HepG2 (cell line): ENCODE data around the gene MAN1C1. TPM values are rescaled to one million over a fixed set of nuclear protein-coding genes. Genes with fewer than 3 reads are reported as not detected.
A peak's percentile ranks its signal among the peaks of the same experiment; 100 is the strongest.

Experiments used
- ATAC-seq: fragments of 200-7000 bp; cut with Tn5 transposase; 3 replicates; pipeline ENCODE4 v1.9.1; 2020; ENCODE audit warnings: mild to moderate bottlenecking, moderate library complexity
- BruUV-seq: library from RNA; stranded (reverse); fragments of 400-500 nt; replicated peaks from 2 replicates; lab custom pipeline; 2021; lab: Mats Ljungman, UMichigan
- CTCF ChIA-PET: fragments of 300-600 bp; formaldehyde crosslinking; extraction: SDS; loops from one replicate; lab custom pipeline; 2021; ENCODE audit warnings: low total read pairs, inconsistent platforms, low intra/inter-chr PET ratio; lab: Yijun Ruan, JAX
- POLR2A ChIA-PET: fragments of 350-600 bp; sonication (Branson Sonifier 250); formaldehyde crosslinking; loops from one replicate; lab custom pipeline; 2020; ENCODE audit warnings: antibody characterized with exemption, inconsistent platforms; lab: Yijun Ruan, JAX
- DNase-seq: peaks from one replicate; pipeline ENCODE4 v3.0.0-alpha.2; 2015; ENCODE audit warnings: low spot score
- FAIRE-seq: peaks from 3 replicates; lab custom pipeline; 2011; peaks lifted over from hg19 to GRCh38; lab: Jason Lieb, UNC
- H2AFZ ChIP-seq: one replicate; pipeline ENCODE4 v1.6.1; 2011; ENCODE audit warnings: low read length, inconsistent platforms
- H3K27ac ChIP-seq: fragments of 300-600 bp; 3 replicates; pipeline ENCODE4 v1.8.0; 2011; ENCODE audit warnings: mixed run types, mild to moderate bottlenecking, mixed read lengths, low read length, inconsistent platforms; ENCODE audit not compliant: insufficient read depth; ENCODE audit errors: extremely low read length
- H3K27me3 ChIP-seq, 2 experiments: fragments of 200-600 bp in 1 of 2; 2 replicates in 1 of 2; 3 replicates in 1 of 2; pipeline versions ENCODE4 v1.6.0 to v1.8.0; 2011; ENCODE audit warnings: low read length in 2 of 2, mild to moderate bottlenecking in 2 of 2, moderate library complexity in 2 of 2, inconsistent platforms in 1 of 2; ENCODE audit not compliant: insufficient read depth in 2 of 2, control insufficient read depth in 1 of 2
- H3K36me3 ChIP-seq, 2 experiments: fragments of 200-600 bp in 1 of 2; replicated peaks in 1 of 2; 2 replicates in 1 of 2; 3 replicates in 1 of 2; pipeline versions ENCODE4 v1.5.1 to v1.8.0; 2011; ENCODE audit warnings: low read length in 2 of 2, inconsistent platforms in 1 of 2; ENCODE audit not compliant: insufficient read depth in 2 of 2, control insufficient read depth in 1 of 2
- H3K4me1 ChIP-seq: 2 replicates; pipeline ENCODE4 v1.5.1; 2012; ENCODE audit warnings: low read length, inconsistent platforms; ENCODE audit not compliant: insufficient read depth
- H3K4me2 ChIP-seq: 2 replicates; pipeline ENCODE4 v1.6.0; 2011; ENCODE audit warnings: low read depth, low read length, inconsistent platforms
- H3K4me3 ChIP-seq, 3 experiments: fragments of 200-600 bp in 1 of 3; sonication (generic), shearing (Covaris generic) in 1 of 3; replicated peaks in 1 of 3; 2 replicates each; pipeline ENCODE4 v1.5.1; 2011 to 2016; ENCODE audit warnings: low read length in 3 of 3, inconsistent platforms in 2 of 3, low read depth in 2 of 3, mild to moderate bottlenecking in 2 of 3, control low read depth in 1 of 3, mixed read lengths in 1 of 3; ENCODE audit not compliant: insufficient read depth in 1 of 3
- H3K79me2 ChIP-seq: one replicate; pipeline ENCODE4 v1.6.1; 2011; ENCODE audit warnings: low read length, inconsistent platforms; ENCODE audit not compliant: insufficient read depth
- H3K9ac ChIP-seq: 2 replicates; pipeline ENCODE4 v1.6.0; 2011; ENCODE audit warnings: mild to moderate bottlenecking, low read depth, low read length, inconsistent platforms; ENCODE audit not compliant: insufficient read depth
- H3K9me3 ChIP-seq: 2 replicates; pipeline ENCODE4 v1.5.1; 2012; ENCODE audit warnings: mild to moderate bottlenecking, low read length
- H4K20me1 ChIP-seq: 2 replicates; pipeline ENCODE4 v1.6.0; 2011; ENCODE audit warnings: inconsistent platforms, mild to moderate bottlenecking, low read length, moderate library complexity; ENCODE audit not compliant: insufficient read depth
- LRRFIP1 ChIP-seq: sonication (generic); formaldehyde crosslinking; conservative IDR thresholded peaks from 2 replicates; pipeline ENCODE4 v1.4.0; 2020; ENCODE audit warnings: missing genetic modification reagents
- MIER2 ChIP-seq: IDR thresholded peaks from 2 replicates; pipeline ENCODE4 v1.6.1; 2016; ENCODE audit warnings: missing biosample characterization, missing genetic modification reagents
- PAXIP1 ChIP-seq: sonication (generic); formaldehyde crosslinking; conservative IDR thresholded peaks from 2 replicates; pipeline ENCODE4 v1.4.0; 2020; ENCODE audit warnings: mild to moderate bottlenecking, missing genetic modification reagents, moderate library complexity
- RBM39 ChIP-seq: fragments of 200-400 bp; formaldehyde crosslinking; IDR thresholded peaks from one replicate; pipeline ENCODE4 v1.6.1; 2018; ENCODE audit warnings: antibody characterized with exemption, mild to moderate bottlenecking, low read depth, low read length; ENCODE audit not compliant: poor library complexity, severe bottlenecking
- TARDBP ChIP-seq: sonication (generic); formaldehyde crosslinking; IDR thresholded peaks from 2 replicates; pipeline ENCODE4 v1.8.0; 2022; ENCODE audit warnings: mild to moderate bottlenecking, missing genetic modification reagents
- ZFP41 ChIP-seq: sonication (generic); formaldehyde crosslinking; IDR thresholded peaks from 2 replicates; pipeline ENCODE4 v1.4.0; 2020; ENCODE audit warnings: mild to moderate bottlenecking, missing genetic modification reagents, borderline replicate concordance
- ZNF383 ChIP-seq: sonication (generic); formaldehyde crosslinking; IDR thresholded peaks from 2 replicates; pipeline ENCODE4 v1.4.0; 2020; ENCODE audit warnings: missing genetic modification reagents, mild to moderate bottlenecking, borderline replicate concordance
- ZNF44 ChIP-seq: sonication (generic); formaldehyde crosslinking; IDR thresholded peaks from 2 replicates; pipeline ENCODE4 v1.5.1; 2020; ENCODE audit warnings: mild to moderate bottlenecking, missing genetic modification reagents
- ZNF567 ChIP-seq: sonication (generic); formaldehyde crosslinking; IDR thresholded peaks from 2 replicates; pipeline ENCODE4 v1.8.1; 2023; ENCODE audit warnings: mild to moderate bottlenecking, missing genetic modification reagents, borderline replicate concordance
- ZNF605 ChIP-seq: sonication (generic); formaldehyde crosslinking; IDR thresholded peaks from 2 replicates; pipeline ENCODE4 v1.8.0; 2022; ENCODE audit warnings: mild to moderate bottlenecking, missing genetic modification reagents
- ZNF850 ChIP-seq: sonication (generic); formaldehyde crosslinking; conservative IDR thresholded peaks from 2 replicates; pipeline ENCODE4 v1.9.0; 2021; ENCODE audit warnings: mild to moderate bottlenecking, missing genetic modification reagents
- WGBS: methylation state at CpG from one replicate; pipeline ENCODE4 v1.1.6; 2017; ENCODE audit warnings: low lambda C conversion rate; 5-methylcytosine and 5-hydroxymethylcytosine counted together
- in situ Hi-C: cut with HindIII; loops from 2 replicates; pipeline ENCODE4 v1.10.0; 2017; ENCODE audit warnings: low pct_unique_long_range_greater_than_20kb; ENCODE audit not compliant: extremely low pct_ligation_motif_present
- intact Hi-C: fragments of 100-400 bp; cut with micrococcal nuclease; formaldehyde crosslinking; loops from one replicate; pipeline ENCODE4 v1.10.0; 2022; ENCODE audit not compliant: unreplicated experiment
- polyA plus RNA-seq, 8 experiments: library from polyadenylated mRNA; depleted of rRNA in 3 of 8; stranded (reverse) in 7 of 8; unstranded in 1 of 8; fragments of >200 nt; fragmentation: Illumina TruSeq in 4 of 8; extraction: Trizol in 4 of 8; gene quantifications; 2 replicates each; pipeline versions ENCODE4 v1.2.1 to v1.2.3, GENCODE V29; 2011 to 2016; ENCODE audit warnings: low read depth in 4 of 8, missing spikeins in 1 of 8, mixed read lengths in 1 of 8; ENCODE audit not compliant: insufficient read depth in 1 of 8
- total RNA-seq, 5 experiments: library from RNA; depleted of rRNA; stranded (reverse); fragments of >200 nt; fragmentation: Illumina TruSeq; extraction: Trizol; gene quantifications; 2 replicates each; pipeline ENCODE4 v1.2.3, GENCODE V29; 2016; ENCODE audit warnings: low read depth in 1 of 5

Gene MAN1C1
- total and polyA plus RNA-seq, 2 of the 13 experiments (the other 11 are each of a cell fraction or from before 2014, with no cell fraction given): 0.18 to 0.49 TPM

- Histone ChIP-seq H4K20me1 (no peaks in the 10 kb centered on the region), H3K9me3 (no peaks in the 10 kb centered on the region), H3K4me3 (no peak overlapping the region), H3K27me3 (peaks cover 4 to 7% of the 10 kb centered on the region in 2 experiments; a peak in 2 of 5 replicates), H3K4me1 (no peaks in the 10 kb centered on the region)
- no CpG with 5 or more reads among the region's 1 CpG for WGBS
- no peak for TF ChIP-seq RBM39
- TF ChIP-seq, all 625 proteins: peak for 0
- BruUV-seq: no TSS peak
- Histone ChIP-seq H3K79me2 (no peaks in the 10 kb centered on the region), H3K9ac (no peak overlapping the region), H3K4me2 (no peak overlapping the region), H3K27ac (no peak overlapping the region), H2AFZ (no peak overlapping the region), H3K36me3 (no peaks in the 10 kb centered on the region)
- DNase-seq (no peak), FAIRE-seq (no peak), ATAC-seq (no peak)
- in situ Hi-C loops: no loop called here
- ChIA-PET CTCF (no interaction called here), POLR2A (no interaction called here)
- intact Hi-C loops: no loop called here
Measured at GRCh38 chr1:25735956-25736529, 119.5 kb downstream of the MAN1C1 start.

GRCh38 chr1:25737130-25737529, 120.5 kb downstream of the MAN1C1 start:
- 10% methylated on average over 2 of the region's 6 CpGs for WGBS
- Histone ChIP-seq H3K4me2 (no peak overlapping the region), H3K79me2 (no peaks in the 10 kb centered on the region), H3K9ac (no peak overlapping the region), H3K36me3 (no peaks in the 10 kb centered on the region), H3K4me1 (no peaks in the 10 kb centered on the region), H3K4me3 (no peak overlapping the region), H4K20me1 (no peaks in the 10 kb centered on the region), H3K27me3 (peaks cover 4 to 14% of the 10 kb centered on the region in 2 experiments; a peak in 3 of 5 replicates), H3K9me3 (no peaks in the 10 kb centered on the region), H3K27ac (no peak overlapping the region), H2AFZ (no peak overlapping the region)
- ChIA-PET POLR2A (no interaction called here), CTCF (no interaction called here)
- in situ Hi-C loops (no loop called here), intact Hi-C loops (no loop called here)
- no peak for DNase-seq
- ATAC-seq: peak; percentile 54; the same call in 2 of the 3 replicates
- BruUV-seq: no TSS peak
- no peak for FAIRE-seq
- no peak for TF ChIP-seq MIER2 (CRISPR knock-in tag)
- TF ChIP-seq ZNF383 (CRISPR knock-in tag): no peak
- TF ChIP-seq ZFP41 (CRISPR knock-in tag): no peak
- no peak for TF ChIP-seq LRRFIP1 (CRISPR knock-in tag)
- TF ChIP-seq ZNF605 (CRISPR knock-in tag): no peak
- TF ChIP-seq TARDBP (CRISPR knock-in tag): no peak
- TF ChIP-seq ZNF44 (CRISPR knock-in tag): no peak
- no peak for TF ChIP-seq ZNF850 (CRISPR knock-in tag)
- no peak for TF ChIP-seq PAXIP1 (CRISPR knock-in tag)
- TF ChIP-seq ZNF567 (CRISPR knock-in tag): no peak
